HEK293 (cell line): Measurements from ENCODE around the gene TCF7L2.

Experiments used
- CTCF ChIA-PET: fragments of 350-600 bp; formaldehyde crosslinking; extraction: SDS; loops from one replicate; lab custom pipeline; 2021; ENCODE audit warnings: antibody characterized with exemption; lab: Yijun Ruan, JAX
- POLR2A ChIA-PET: fragments of 300-600 bp; formaldehyde crosslinking; extraction: SDS; loops from one replicate; lab custom pipeline; 2020; ENCODE audit warnings: antibody characterized with exemption, inconsistent platforms; lab: Yijun Ruan, JAX
- H3K27ac ChIP-seq: fragments of 200-500 bp; sonication (Bioruptor generic); 2 replicates; pipeline ENCODE4 v1.5.1; 2014; ENCODE audit warnings: low read depth, low read length, control low read depth, inconsistent platforms; ENCODE audit errors: extremely low read depth
- H3K36me3 ChIP-seq, 2 experiments: fragments of 200-500 bp in 1 of 2; sonication (Bioruptor generic) in 1 of 2; 1 replicate in 1 of 2; 2 replicates in 1 of 2; pipeline ENCODE4 v1.5.1; 2014 to 2017; ENCODE audit warnings: inconsistent platforms in 2 of 2, low read length in 2 of 2; ENCODE audit not compliant: control insufficient read depth in 2 of 2, insufficient read depth in 1 of 2
- H3K4me1 ChIP-seq: fragments of 200-500 bp; sonication (Bioruptor generic); 2 replicates; pipeline ENCODE4 v1.5.1; 2014; ENCODE audit warnings: mild to moderate bottlenecking, low read length, inconsistent platforms; ENCODE audit not compliant: control insufficient read depth, insufficient read depth
- H3K4me3 ChIP-seq: 2 replicates; pipeline ENCODE4 v1.5.1; 2011; ENCODE audit warnings: low read depth, mild to moderate bottlenecking, control low read depth, low read length, moderate library complexity
- H3K9me3 ChIP-seq: fragments of 200-500 bp; sonication (Bioruptor generic); 2 replicates; pipeline ENCODE4 v1.5.1; 2014; ENCODE audit warnings: low read depth, low read length, inconsistent platforms; ENCODE audit not compliant: control insufficient read depth, insufficient read depth
- EGR2 ChIP-seq: fragments of 450-650 bp; formaldehyde crosslinking; IDR thresholded peaks from 2 replicates; pipeline ENCODE4 v1.5.1; 2016; ENCODE audit warnings: low read depth, missing biosample characterization, missing genetic modification characterization
- GLIS1 ChIP-seq: fragments of 450-650 bp; formaldehyde crosslinking; IDR thresholded peaks from 2 replicates; pipeline ENCODE4 v1.5.1; 2016; ENCODE audit warnings: missing biosample characterization, missing genetic modification characterization
- KLF1 ChIP-seq: fragments of 450-650 bp; formaldehyde crosslinking; IDR thresholded peaks from 2 replicates; pipeline ENCODE4 v1.5.1; 2016; ENCODE audit warnings: missing biosample characterization, missing genetic modification characterization
- KLF7 ChIP-seq: fragments of 450-650 bp; formaldehyde crosslinking; IDR thresholded peaks from 2 replicates; pipeline ENCODE4 v1.5.1; 2016; ENCODE audit warnings: missing biosample characterization, missing genetic modification characterization, borderline replicate concordance
- KLF9 ChIP-seq: fragments of 450-650 bp; formaldehyde crosslinking; IDR thresholded peaks from 2 replicates; pipeline ENCODE4 v1.5.1; 2016; ENCODE audit warnings: missing biosample characterization, missing genetic modification characterization, low read depth
- PRDM10 ChIP-seq: fragments of 450-650 bp; formaldehyde crosslinking; IDR thresholded peaks from 2 replicates; pipeline ENCODE4 v1.5.1; 2016; ENCODE audit warnings: missing biosample characterization, missing genetic modification characterization
- SP2 ChIP-seq: fragments of 450-650 bp; formaldehyde crosslinking; IDR thresholded peaks from 2 replicates; pipeline ENCODE4 v1.5.1; 2016; ENCODE audit warnings: missing biosample characterization, missing genetic modification characterization
- ZBTB48 ChIP-seq: fragments of 450-650 bp; formaldehyde crosslinking; IDR thresholded peaks from 2 replicates; pipeline ENCODE4 v1.5.1; 2016; ENCODE audit warnings: missing biosample characterization, missing genetic modification characterization
- ZFHX2 ChIP-seq: fragments of 450-650 bp; formaldehyde crosslinking; conservative IDR thresholded peaks from 2 replicates; pipeline ENCODE4 v1.5.1; 2016; ENCODE audit warnings: missing biosample characterization, missing genetic modification characterization
- ZNF10 ChIP-seq: fragments of 450-650 bp; formaldehyde crosslinking; IDR thresholded peaks from 2 replicates; pipeline ENCODE4 v1.5.1; 2017; ENCODE audit warnings: missing biosample characterization, missing genetic modification characterization
- ZNF146 ChIP-seq: fragments of 450-650 bp; formaldehyde crosslinking; IDR thresholded peaks from 2 replicates; pipeline ENCODE4 v1.5.1; 2016; ENCODE audit warnings: missing biosample characterization, missing genetic modification characterization
- ZNF174 ChIP-seq: fragments of 450-650 bp; formaldehyde crosslinking; IDR thresholded peaks from 2 replicates; pipeline ENCODE4 v1.5.0; 2017; ENCODE audit warnings: missing biosample characterization, mild to moderate bottlenecking, missing genetic modification characterization
- ZNF302 ChIP-seq: fragments of 450-650 bp; formaldehyde crosslinking; IDR thresholded peaks from 2 replicates; pipeline ENCODE4 v1.5.1; 2016; ENCODE audit warnings: missing biosample characterization, missing genetic modification characterization, low read depth
- ZNF473 ChIP-seq: fragments of 450-650 bp; formaldehyde crosslinking; IDR thresholded peaks from 2 replicates; pipeline ENCODE4 v1.5.1; 2017; ENCODE audit warnings: missing biosample characterization, missing genetic modification characterization
- ZNF621 ChIP-seq: fragments of 450-650 bp; formaldehyde crosslinking; IDR thresholded peaks from 2 replicates; pipeline ENCODE4 v1.5.1; 2017; ENCODE audit warnings: missing biosample characterization, missing genetic modification characterization
- ZNF837 ChIP-seq: fragments of 450-650 bp; formaldehyde crosslinking; IDR thresholded peaks from 2 replicates; pipeline ENCODE4 v1.5.1; 2016; ENCODE audit warnings: missing biosample characterization, missing genetic modification characterization
- ZSCAN16 ChIP-seq: fragments of 450-650 bp; formaldehyde crosslinking; IDR thresholded peaks from 2 replicates; pipeline ENCODE4 v1.5.1; 2016; ENCODE audit warnings: missing biosample characterization, missing genetic modification characterization
- ZXDB ChIP-seq: fragments of 450-650 bp; formaldehyde crosslinking; IDR thresholded peaks from 2 replicates; pipeline ENCODE4 v1.5.1; 2016; ENCODE audit warnings: missing biosample characterization, missing genetic modification characterization
- TF ChIP-seq, protein P1 (sequence below): fragments of 450-650 bp; formaldehyde crosslinking; IDR thresholded peaks from 2 replicates; pipeline ENCODE4 v1.5.1; 2016; ENCODE audit warnings: missing biosample characterization, missing genetic modification characterization
- TF ChIP-seq, protein P2 (sequence below): fragments of 450-650 bp; IDR thresholded peaks from 2 replicates; pipeline ENCODE4 v1.5.1; 2018; ENCODE audit warnings: missing biosample characterization, mild to moderate bottlenecking, missing genetic modification characterization
- TF ChIP-seq, protein P3 (sequence below): fragments of 450-650 bp; formaldehyde crosslinking; IDR thresholded peaks from 2 replicates; pipeline ENCODE4 v1.5.1; 2016; ENCODE audit warnings: missing biosample characterization, missing genetic modification characterization

The TCF7L2 gene

GRCh38 chr10:112915590-112916572 lies 34.2 kb upstream of the TCF7L2 start:
- Histone ChIP-seq H3K36me3 (no peaks in the 10 kb centered on the region), H3K9me3 (no peaks in the 10 kb centered on the region), H3K4me3 (no peak overlapping the region), H3K27ac (no peak overlapping the region; the same call in 1 of the 2 replicates), H3K4me1 (peaks cover 10% of the 10 kb centered on the region)
- ChIA-PET POLR2A (interaction anchor here (0.5 to 0.6 kb wide), 3 partner anchors 45 to 330 kb away, joined by 3 to 8 read pairs (median 5); no protein-coding TSS in a partner anchor), CTCF (interaction anchor here (0.6 to 0.8 kb wide), 2 partner anchors 33 to 576 kb away, joined by 3 read pairs; no protein-coding TSS in a partner anchor)
- TF ChIP-seq KLF1 (tag by site-specific recombination) = peak; percentile 85
- no peak for TF ChIP-seq ZNF302
- peak; percentile 90 for TF ChIP-seq GLIS1 (tag by site-specific recombination)
- TF ChIP-seq, protein P1, sequence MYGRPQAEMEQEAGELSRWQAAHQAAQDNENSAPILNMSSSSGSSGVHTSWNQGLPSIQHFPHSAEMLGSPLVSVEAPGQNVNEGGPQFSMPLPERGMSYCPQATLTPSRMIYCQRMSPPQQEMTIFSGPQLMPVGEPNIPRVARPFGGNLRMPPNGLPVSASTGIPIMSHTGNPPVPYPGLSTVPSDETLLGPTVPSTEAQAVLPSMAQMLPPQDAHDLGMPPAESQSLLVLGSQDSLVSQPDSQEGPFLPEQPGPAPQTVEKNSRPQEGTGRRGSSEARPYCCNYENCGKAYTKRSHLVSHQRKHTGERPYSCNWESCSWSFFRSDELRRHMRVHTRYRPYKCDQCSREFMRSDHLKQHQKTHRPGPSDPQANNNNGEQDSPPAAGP (tag by site-specific recombination) = peak; percentile 29; the same call in 1 of the 2 replicates
- 0 out of 2 replicates have a peak, but pooled peaks have one; percentile 27 for TF ChIP-seq ZFHX2 (tag by site-specific recombination)
- TF ChIP-seq PRDM10 (tag by site-specific recombination) = peak; percentile 54
- peak; percentile 49; the same call in 1 of the 2 replicates for TF ChIP-seq EGR2 (tag by site-specific recombination)
- TF ChIP-seq ZNF621 (tag by site-specific recombination) = no peak
- peak; percentile 15; the same call in 1 of the 2 replicates for TF ChIP-seq ZNF10 (tag by site-specific recombination)
- TF ChIP-seq ZXDB (tag by site-specific recombination) = no peak

- Histone ChIP-seq H3K27ac (no peak overlapping the region), H3K36me3 (no peaks in the 10 kb centered on the region), H3K4me3 (no peak overlapping the region), H3K9me3 (no peaks in the 10 kb centered on the region), H3K4me1 (peaks cover 10% of the 10 kb centered on the region)
- ChIA-PET POLR2A (no interaction called here), CTCF (interaction anchor here (0.7 kb wide), 1 partner anchor 10 kb away, joined by 5 read pairs; no protein-coding TSS in a partner anchor)
- no peak for TF ChIP-seq ZNF174 (tag by site-specific recombination)
- TF ChIP-seq ZNF146 (tag by site-specific recombination) = no peak
- TF ChIP-seq ZNF837 (tag by site-specific recombination) = no peak
- TF ChIP-seq, protein P2, sequence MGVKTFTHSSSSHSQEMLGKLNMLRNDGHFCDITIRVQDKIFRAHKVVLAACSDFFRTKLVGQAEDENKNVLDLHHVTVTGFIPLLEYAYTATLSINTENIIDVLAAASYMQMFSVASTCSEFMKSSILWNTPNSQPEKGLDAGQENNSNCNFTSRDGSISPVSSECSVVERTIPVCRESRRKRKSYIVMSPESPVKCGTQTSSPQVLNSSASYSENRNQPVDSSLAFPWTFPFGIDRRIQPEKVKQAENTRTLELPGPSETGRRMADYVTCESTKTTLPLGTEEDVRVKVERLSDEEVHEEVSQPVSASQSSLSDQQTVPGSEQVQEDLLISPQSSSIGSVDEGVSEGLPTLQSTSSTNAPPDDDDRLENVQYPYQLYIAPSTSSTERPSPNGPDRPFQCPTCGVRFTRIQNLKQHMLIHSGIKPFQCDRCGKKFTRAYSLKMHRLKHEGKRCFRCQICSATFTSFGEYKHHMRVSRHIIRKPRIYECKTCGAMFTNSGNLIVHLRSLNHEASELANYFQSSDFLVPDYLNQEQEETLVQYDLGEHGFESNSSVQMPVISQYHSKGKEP (tag by site-specific recombination) = no peak
- no peak for TF ChIP-seq ZSCAN16 (tag by site-specific recombination)
- TF ChIP-seq, protein P3, sequence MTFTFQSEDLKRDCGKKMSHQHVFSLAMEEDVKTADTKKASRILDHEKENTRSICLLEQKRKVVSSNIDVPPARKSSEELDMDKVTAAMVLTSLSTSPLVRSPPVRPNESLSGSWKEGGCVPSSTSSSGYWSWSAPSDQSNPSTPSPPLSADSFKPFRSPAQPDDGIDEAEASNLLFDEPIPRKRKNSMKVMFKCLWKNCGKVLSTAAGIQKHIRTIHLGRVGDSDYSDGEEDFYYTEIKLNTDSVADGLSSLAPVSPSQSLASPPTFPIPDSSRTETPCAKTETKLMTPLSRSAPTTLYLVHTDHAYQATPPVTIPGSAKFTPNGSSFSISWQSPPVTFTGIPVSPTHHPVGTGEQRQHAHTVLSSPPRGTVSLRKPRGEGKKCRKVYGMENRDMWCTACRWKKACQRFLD (tag by site-specific recombination) = no peak
- TF ChIP-seq KLF7 (tag by site-specific recombination) = no peak
- no peak for TF ChIP-seq ZNF473 (tag by site-specific recombination)
- no peak for TF ChIP-seq SP2 (tag by site-specific recombination)
- no peak for TF ChIP-seq KLF9
- no peak for TF ChIP-seq ZBTB48 (tag by site-specific recombination)
These were observed 32.4 kb upstream of the TCF7L2 start for GRCh38 chr10:112917681-112918080.
